SK-N-SH treated with all-trans-retinoic acid at 6 μM for 48 hours (cell line): ENCODE measurements around the gene MYRF.

ENCODE experiments used
- ARNTL ChIP-seq: fragments of 450-650 bp; formaldehyde crosslinking; IDR thresholded peaks from 2 replicates; pipeline ENCODE4 v1.5.0; 2020; ENCODE audit warnings: low read depth, mild to moderate bottlenecking, moderate library complexity, borderline replicate concordance
- CREB5 ChIP-seq: fragments of 250-450 bp; sonication (Bioruptor Pico); IDR thresholded peaks from 2 replicates; pipeline ENCODE4 v1.5.1; 2020; ENCODE audit warnings: low read depth, mild to moderate bottlenecking, moderate library complexity
- CSDC2 ChIP-seq: fragments of 250-450 bp; sonication (Bioruptor Pico); IDR thresholded peaks from 2 replicates; pipeline ENCODE4 v1.5.0; 2020; ENCODE audit warnings: mild to moderate bottlenecking, moderate library complexity
- PATZ1 ChIP-seq: fragments of 250-450 bp; sonication (Bioruptor Pico); IDR thresholded peaks from 2 replicates; pipeline ENCODE4 v1.8.0; 2020; ENCODE audit warnings: mild to moderate bottlenecking, moderate library complexity, borderline replicate concordance
- TOX ChIP-seq: fragments of 250-450 bp; sonication (Bioruptor Pico); IDR thresholded peaks from 2 replicates; pipeline ENCODE4 v1.8.0; 2021; ENCODE audit warnings: mild to moderate bottlenecking, moderate library complexity, borderline replicate concordance
- ZFP30 ChIP-seq: fragments of 450-650 bp; formaldehyde crosslinking; IDR thresholded peaks from 2 replicates; pipeline ENCODE4 v1.5.0; 2022; ENCODE audit warnings: mild to moderate bottlenecking, moderate library complexity
- ZNF70 ChIP-seq: fragments of 450-650 bp; formaldehyde crosslinking; IDR thresholded peaks from 2 replicates; pipeline ENCODE4 v1.5.0; 2020; ENCODE audit warnings: mild to moderate bottlenecking, moderate library complexity

GRCh38 chr11:61737131-61737530, 15.3 kb upstream of the MYRF start:
- no peak for TF ChIP-seq PATZ1 (CRISPR knock-in tag)
- TF ChIP-seq CSDC2 (CRISPR knock-in tag) = no peak
- no peak for TF ChIP-seq CREB5
- TF ChIP-seq ARNTL (CRISPR knock-in tag) = no peak
- TF ChIP-seq TOX (CRISPR knock-in tag) = no peak
- no peak for TF ChIP-seq ZFP30 (CRISPR knock-in tag)
- no peak for TF ChIP-seq ZNF70 (CRISPR knock-in tag)
